ENCODE results near the gene PRKAR1B.

DNA sequence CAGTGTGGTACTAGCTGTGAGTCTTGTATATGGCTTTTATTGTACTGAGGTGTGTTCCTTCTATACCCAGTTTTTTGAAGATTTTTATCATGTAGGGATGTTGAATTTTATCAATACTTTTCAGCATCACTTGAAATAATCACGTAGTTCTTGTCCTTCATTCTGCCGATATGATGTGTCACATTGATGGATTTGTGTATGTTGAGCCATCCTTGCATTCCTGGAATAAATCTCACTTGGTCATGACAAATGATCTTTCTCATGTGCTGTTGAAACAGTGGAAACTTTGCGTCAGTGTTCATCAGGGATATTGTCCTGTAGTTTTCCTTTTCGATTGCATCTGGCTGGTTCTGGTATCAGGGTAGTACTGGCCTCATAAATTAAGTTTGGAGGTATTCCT is 7.1 kb upstream of the PRKAR1B start:
- TF ChIP-seq, protein P1, sequence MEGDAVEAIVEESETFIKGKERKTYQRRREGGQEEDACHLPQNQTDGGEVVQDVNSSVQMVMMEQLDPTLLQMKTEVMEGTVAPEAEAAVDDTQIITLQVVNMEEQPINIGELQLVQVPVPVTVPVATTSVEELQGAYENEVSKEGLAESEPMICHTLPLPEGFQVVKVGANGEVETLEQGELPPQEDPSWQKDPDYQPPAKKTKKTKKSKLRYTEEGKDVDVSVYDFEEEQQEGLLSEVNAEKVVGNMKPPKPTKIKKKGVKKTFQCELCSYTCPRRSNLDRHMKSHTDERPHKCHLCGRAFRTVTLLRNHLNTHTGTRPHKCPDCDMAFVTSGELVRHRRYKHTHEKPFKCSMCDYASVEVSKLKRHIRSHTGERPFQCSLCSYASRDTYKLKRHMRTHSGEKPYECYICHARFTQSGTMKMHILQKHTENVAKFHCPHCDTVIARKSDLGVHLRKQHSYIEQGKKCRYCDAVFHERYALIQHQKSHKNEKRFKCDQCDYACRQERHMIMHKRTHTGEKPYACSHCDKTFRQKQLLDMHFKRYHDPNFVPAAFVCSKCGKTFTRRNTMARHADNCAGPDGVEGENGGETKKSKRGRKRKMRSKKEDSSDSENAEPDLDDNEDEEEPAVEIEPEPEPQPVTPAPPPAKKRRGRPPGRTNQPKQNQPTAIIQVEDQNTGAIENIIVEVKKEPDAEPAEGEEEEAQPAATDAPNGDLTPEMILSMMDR (conservative IDR thresholded peaks at IDR 0.05) = no peak
- TF ChIP-seq ZFX (IDR thresholded peaks at IDR 0.05) = no peak

All from C4-2B (cell line).